Epithelial cell of esophagus (primary cell): ENCODE measurements around the gene PPP6R1.
A peak's percentile ranks its signal among the peaks of the same experiment; 100 is the strongest.

Source experiments
- DNase-seq: peaks from one replicate; pipeline ENCODE4 v3.0.0; 2010; ENCODE audit warnings: low read depth
- H3K4me3 ChIP-seq: 2 replicates; pipeline ENCODE4 v1.5.1; 2011; ENCODE audit warnings: mild to moderate bottlenecking, low read length, control low read depth
- TF ChIP-seq, protein P1 (sequence below): IDR thresholded peaks from 2 replicates; pipeline ENCODE4 v1.5.1; 2011; ENCODE audit warnings: low read depth, mild to moderate bottlenecking, low read length, control low read depth, inconsistent platforms; ENCODE audit not compliant: insufficient read depth; ENCODE audit errors: missing control alignments

PPP6R1 gene

GRCh38 chr19:55304279-55304978, 45.6 kb upstream of the PPP6R1 start:
- H3K4me3 ChIP-seq: no peak overlapping the region
- DNase-seq: peak; percentile 75
- TF ChIP-seq, protein P1, sequence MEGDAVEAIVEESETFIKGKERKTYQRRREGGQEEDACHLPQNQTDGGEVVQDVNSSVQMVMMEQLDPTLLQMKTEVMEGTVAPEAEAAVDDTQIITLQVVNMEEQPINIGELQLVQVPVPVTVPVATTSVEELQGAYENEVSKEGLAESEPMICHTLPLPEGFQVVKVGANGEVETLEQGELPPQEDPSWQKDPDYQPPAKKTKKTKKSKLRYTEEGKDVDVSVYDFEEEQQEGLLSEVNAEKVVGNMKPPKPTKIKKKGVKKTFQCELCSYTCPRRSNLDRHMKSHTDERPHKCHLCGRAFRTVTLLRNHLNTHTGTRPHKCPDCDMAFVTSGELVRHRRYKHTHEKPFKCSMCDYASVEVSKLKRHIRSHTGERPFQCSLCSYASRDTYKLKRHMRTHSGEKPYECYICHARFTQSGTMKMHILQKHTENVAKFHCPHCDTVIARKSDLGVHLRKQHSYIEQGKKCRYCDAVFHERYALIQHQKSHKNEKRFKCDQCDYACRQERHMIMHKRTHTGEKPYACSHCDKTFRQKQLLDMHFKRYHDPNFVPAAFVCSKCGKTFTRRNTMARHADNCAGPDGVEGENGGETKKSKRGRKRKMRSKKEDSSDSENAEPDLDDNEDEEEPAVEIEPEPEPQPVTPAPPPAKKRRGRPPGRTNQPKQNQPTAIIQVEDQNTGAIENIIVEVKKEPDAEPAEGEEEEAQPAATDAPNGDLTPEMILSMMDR: no peak

DNA sequence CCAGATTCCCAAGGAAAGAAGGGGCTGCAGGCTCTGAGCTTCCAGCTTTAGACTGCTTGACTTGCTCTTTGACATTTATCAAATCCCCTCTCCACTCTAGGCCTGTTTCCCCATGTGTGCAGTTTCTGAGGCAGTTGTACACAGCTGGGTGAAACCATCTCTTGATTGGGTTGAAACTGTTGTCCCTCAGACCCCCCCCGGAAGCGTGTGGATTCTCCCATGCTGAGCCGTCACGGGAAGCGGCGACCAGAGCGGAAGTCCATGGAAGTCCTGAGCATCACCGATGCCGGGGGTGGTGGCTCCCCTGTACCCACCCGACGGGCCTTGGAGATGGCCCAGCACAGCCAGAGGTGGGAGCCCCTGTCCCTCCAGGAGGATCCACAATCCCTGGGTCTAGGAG, 44.7 kb upstream of the PPP6R1 start:
- TF ChIP-seq, protein P1: no peak
- no peak overlapping the region for H3K4me3 ChIP-seq
- DNase-seq: no peak

DNA sequence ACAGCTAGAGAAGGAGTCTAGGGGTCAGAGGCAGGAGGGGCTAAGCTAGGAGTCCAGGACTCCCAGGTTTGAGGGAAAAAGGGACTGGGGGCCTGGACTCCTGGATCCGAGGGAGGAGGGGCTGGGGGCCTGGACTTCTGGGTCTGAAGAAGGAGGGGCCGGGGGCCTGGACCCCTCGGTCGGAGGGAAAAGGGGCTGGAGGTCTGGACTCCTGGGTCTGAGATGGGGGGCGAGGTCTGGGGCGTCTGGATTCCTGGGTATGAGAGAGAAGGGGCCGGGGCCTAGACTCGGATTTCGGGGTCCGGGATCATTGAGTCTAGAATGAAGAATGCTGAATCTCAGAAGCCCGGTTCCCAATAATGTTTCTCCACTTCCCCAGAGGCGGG, 43.5 kb upstream of the PPP6R1 start:
- peak overlapping the region; percentile 38 for H3K4me3 ChIP-seq
- no peak for DNase-seq
- TF ChIP-seq, protein P1: no peak

DNA sequence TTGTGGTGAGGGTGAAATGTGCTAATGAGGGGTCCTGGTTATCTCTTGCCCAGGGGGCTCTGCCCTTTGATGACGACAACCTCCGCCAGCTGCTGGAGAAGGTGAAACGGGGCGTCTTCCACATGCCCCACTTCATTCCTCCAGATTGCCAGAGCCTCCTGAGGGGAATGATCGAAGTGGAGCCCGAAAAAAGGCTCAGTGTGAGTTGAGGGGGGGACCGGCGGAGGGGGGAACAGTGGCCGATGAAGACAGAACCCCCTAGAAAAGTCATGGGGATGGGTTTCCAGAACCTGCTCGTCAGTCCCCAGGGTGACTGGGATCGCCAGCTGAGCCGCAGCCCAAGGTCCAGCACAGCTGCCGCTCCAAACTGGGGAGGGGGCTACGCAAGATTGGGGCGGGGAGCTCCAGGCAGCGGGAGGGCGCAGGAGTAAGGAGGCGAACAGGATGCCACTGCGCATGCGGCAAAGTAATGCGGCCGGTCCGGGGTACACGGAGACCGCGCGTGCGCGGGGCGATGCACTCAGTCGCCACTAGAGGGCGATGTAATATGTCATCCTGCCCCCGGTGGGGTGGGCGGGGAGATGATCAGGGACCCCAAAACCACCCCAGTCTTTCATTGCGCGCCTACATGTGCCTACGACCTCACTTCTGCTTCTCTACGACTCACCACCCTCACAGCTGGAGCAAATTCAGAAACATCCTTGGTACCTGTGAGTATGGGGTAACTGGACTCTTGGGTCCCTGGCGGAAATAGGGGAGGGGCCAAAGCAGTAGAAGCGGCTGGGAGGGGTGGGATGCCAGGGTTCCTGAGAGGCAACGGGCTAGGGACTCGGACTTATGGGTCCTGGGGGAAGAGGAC, 42.9 kb upstream of the PPP6R1 start:
- DNase-seq: peak; percentile 68
- peak overlapping the region; percentile 38 for H3K4me3 ChIP-seq
- TF ChIP-seq, protein P1: peak; percentile 79

- no peak overlapping the region for H3K4me3 ChIP-seq
- TF ChIP-seq, protein P1: no peak
These were observed 42.2 kb upstream of the PPP6R1 start for GRCh38 chr19:55300886-55301458.

GRCh38 chr19:55299991-55300390, 41.2 kb upstream of the PPP6R1 start:
- TF ChIP-seq, protein P1: no peak
- no peak overlapping the region for H3K4me3 ChIP-seq
- DNase-seq: no peak

More at GRCh38 chr19:55300886-55301458, 42.2 kb upstream of the PPP6R1 start:
- no peak for DNase-seq
